Tibial artery (tissue), 4 donors: ENCODE results near the gene CAMK2B.

Experiments used
- DNase-seq, 2 donors: peaks; one replicate each; pipeline ENCODE4 v3.0.0-alpha.2; 2019
- H3K27ac ChIP-seq, 2 donors: fragments of 200-600 bp; sonication (generic) in 1 of 2; 1 replicate in 1 of 2; 2 replicates in 1 of 2; pipeline ENCODE4 v1.5.1; 2018 to 2019; ENCODE audit warnings: mild to moderate bottlenecking in 1 of 2
- H3K27me3 ChIP-seq, 2 donors: fragments of 200-600 bp; sonication (generic) in 1 of 2; one replicate each; pipeline versions ENCODE4 v1.5.1 to v1.6.0; 2016 to 2019
- H3K36me3 ChIP-seq, 3 donors: fragments of 200-600 bp; sonication (generic) in 2 of 3; one replicate each; pipeline ENCODE4 v1.5.1; 2016 to 2019; ENCODE audit warnings: mild to moderate bottlenecking in 2 of 3
- H3K4me1 ChIP-seq, 4 donors: fragments of 200-600 bp; sonication (generic) in 2 of 4; 1 replicate in 3 of 4; 2 replicates in 1 of 4; pipeline ENCODE4 v1.5.1; 2016 to 2019
- H3K4me3 ChIP-seq, 2 donors: fragments of 200-600 bp; sonication (generic) in 1 of 2; 1 replicate in 1 of 2; 2 replicates in 1 of 2; pipeline ENCODE4 v1.5.1; 2018 to 2019; ENCODE audit warnings: mild to moderate bottlenecking in 2 of 2
- H3K9me3 ChIP-seq, 3 donors: fragments of 200-600 bp; sonication (generic) in 1 of 3; one replicate each; pipeline ENCODE4 v1.5.1; 2016 to 2019
- CTCF ChIP-seq, 2 experiments: fragments of 200-600 bp in 1 of 2; fragments of 450-650 bp in 1 of 2; IDR thresholded peaks; one replicate each; pipeline ENCODE4 v1.5.1; 2017 to 2019; ENCODE audit warnings: antibody characterized with exemption in 2 of 2, mild to moderate bottlenecking in 1 of 2, moderate library complexity in 1 of 2
- intact Hi-C: fragments of 100-400 bp; cut with DNase I; formaldehyde crosslinking; loops from one replicate; pipeline ENCODE4 v1.15.0; 2023; ENCODE audit warnings: low total_unique reads

Gene CAMK2B

GRCh38 chr7:44232396-44232795 is 93.0 kb downstream of the CAMK2B start:
- intact Hi-C loops = no loop called here

GRCh38 chr7:44231088-44231487 is 94.3 kb downstream of the CAMK2B start:
- intact Hi-C loops = no loop called here
- Histone ChIP-seq H3K4me1 (no peaks in the 10 kb centered on the region), H3K9me3 (no peaks in the 10 kb centered on the region), H3K27ac (no peak overlapping the region), H3K4me3 (no peak overlapping the region), H3K27me3 (peaks cover 0 to 14% of the 10 kb centered on the region in 2 donors), H3K36me3 (no peaks in the 10 kb centered on the region)
- DNase-seq = no peak
- no peak for TF ChIP-seq CTCF (IDR thresholded peaks at IDR 0.05)

More at GRCh38 chr7:44232396-44232795, 93.0 kb downstream of the CAMK2B start:
- Histone ChIP-seq H3K27ac (no peak overlapping the region), H3K9me3 (no peaks in the 10 kb centered on the region), H3K36me3 (no peaks in the 10 kb centered on the region), H3K27me3 (peaks cover 0 to 7% of the 10 kb centered on the region in 2 donors), H3K4me3 (no peak overlapping the region), H3K4me1 (no peaks in the 10 kb centered on the region)
- DNase-seq = no peak
- no peak for TF ChIP-seq CTCF (IDR thresholded peaks at IDR 0.05)

GRCh38 chr7:44230286-44230685 is 95.1 kb downstream of the CAMK2B start:
- Histone ChIP-seq H3K4me1 (no peaks in the 10 kb centered on the region), H3K27me3 (peaks cover 0 to 22% of the 10 kb centered on the region in 2 donors), H3K27ac (no peak overlapping the region), H3K9me3 (no peaks in the 10 kb centered on the region), H3K4me3 (no peak overlapping the region), H3K36me3 (no peaks in the 10 kb centered on the region)
- intact Hi-C loops = no loop called here
- no peak for DNase-seq
- TF ChIP-seq CTCF (IDR thresholded peaks at IDR 0.05) = no peak

GRCh38 chr7:44229546-44230105 is 95.8 kb downstream of the CAMK2B start:
- H3K27ac ChIP-seq = no peak overlapping the region
- TF ChIP-seq CTCF (IDR thresholded peaks at IDR 0.05) = no peak
- no peaks in the 10 kb centered on the region for H3K4me1 ChIP-seq
- H3K36me3 ChIP-seq = no peaks in the 10 kb centered on the region
- intact Hi-C loops = no loop called here
- no peaks in the 10 kb centered on the region for H3K9me3 ChIP-seq
- no peak overlapping the region for H3K4me3 ChIP-seq
- peaks cover 0 to 29% of the 10 kb centered on the region in 2 donors for H3K27me3 ChIP-seq
- DNase-seq = no peak

GRCh38 chr7:44228571-44229350 is 96.6 kb downstream of the CAMK2B start:
- no peak for DNase-seq
- TF ChIP-seq CTCF (IDR thresholded peaks at IDR 0.05) = no peak
- H3K36me3 ChIP-seq = no peaks in the 10 kb centered on the region

More at GRCh38 chr7:44228571-44229350, 96.6 kb downstream of the CAMK2B start:
- intact Hi-C loops = no loop called here
- Histone ChIP-seq H3K9me3 (no peaks in the 10 kb centered on the region), H3K27ac (no peak overlapping the region), H3K27me3 (peaks cover 0 to 31% of the 10 kb centered on the region in 2 donors), H3K4me3 (no peak overlapping the region), H3K4me1 (no peaks in the 10 kb centered on the region)
